OCI-LY1 (cell line): ENCODE data around the gene PVALEF.

Source experiments
- H2AFZ ChIP-seq: fragments of 200-600 bp; sonication (generic), shearing (Covaris generic); 2 replicates; pipeline ENCODE4 v1.6.0; 2014; ENCODE audit warnings: antibody characterized with exemption, mild to moderate bottlenecking, low read length
- H3F3A ChIP-seq: fragments of 200-600 bp; sonication (generic), shearing (Covaris generic); 2 replicates; pipeline ENCODE4 v1.6.0; 2014; ENCODE audit warnings: mild to moderate bottlenecking, antibody characterized with exemption, low read length, moderate library complexity; ENCODE audit not compliant: insufficient read depth
- H3K27ac ChIP-seq: fragments of 200-600 bp; sonication (generic); 2 replicates; pipeline ENCODE4 v1.5.1; 2014; ENCODE audit warnings: low read length, mixed run types, mild to moderate bottlenecking, low read depth; ENCODE audit not compliant: poor library complexity, severe bottlenecking
- H3K27me3 ChIP-seq: fragments of 200-600 bp; sonication (generic); 2 replicates; pipeline ENCODE4 v1.6.0; 2014; ENCODE audit warnings: antibody characterized with exemption, mild to moderate bottlenecking, low read length, moderate library complexity; ENCODE audit not compliant: insufficient read depth
- H3K36me3 ChIP-seq: fragments of 200-600 bp; sonication (generic); 2 replicates; pipeline ENCODE4 v1.6.1; 2014; ENCODE audit warnings: mild to moderate bottlenecking, antibody characterized with exemption, low read length, moderate library complexity, mixed read lengths; ENCODE audit not compliant: insufficient read depth
- H3K4me1 ChIP-seq: fragments of 200-600 bp; sonication (generic); 2 replicates; pipeline ENCODE4 v1.5.1; 2014; ENCODE audit warnings: mild to moderate bottlenecking, low read length, moderate library complexity; ENCODE audit not compliant: insufficient read depth, severe bottlenecking
- H3K4me2 ChIP-seq: fragments of 200-600 bp; sonication (generic), shearing (Covaris generic); 2 replicates; pipeline ENCODE4 v1.6.1; 2014; ENCODE audit warnings: low read length
- H3K4me3 ChIP-seq: fragments of 200-600 bp; sonication (generic); 2 replicates; pipeline ENCODE4 v1.5.1; 2014; ENCODE audit warnings: low read length, low read depth, mild to moderate bottlenecking, mixed read lengths; ENCODE audit not compliant: poor library complexity, severe bottlenecking
- H3K79me2 ChIP-seq: fragments of 200-600 bp; shearing (Covaris generic); 2 replicates; pipeline ENCODE4 v1.6.1; 2016; ENCODE audit warnings: mixed run types, low read length, mixed read lengths; ENCODE audit not compliant: insufficient read depth
- H3K9ac ChIP-seq: fragments of 200-600 bp; sonication (generic), shearing (Covaris generic); 2 replicates; pipeline ENCODE4 v1.6.1; 2014; ENCODE audit warnings: mild to moderate bottlenecking, low read length, mixed read lengths
- H3K9me2 ChIP-seq: fragments of 200-600 bp; sonication (generic), shearing (Covaris generic); 2 replicates; pipeline ENCODE4 v1.6.1; 2014; ENCODE audit warnings: low read depth, mild to moderate bottlenecking, low read length, mixed read lengths
- H3K9me3 ChIP-seq: fragments of 200-600 bp; shearing (Covaris generic); 2 replicates; pipeline ENCODE4 v1.6.1; 2014; ENCODE audit warnings: low read length, mixed read lengths
- H4K20me1 ChIP-seq: fragments of 200-600 bp; sonication (generic), shearing (Covaris generic); 2 replicates; pipeline ENCODE4 v1.6.0; 2016; ENCODE audit warnings: mild to moderate bottlenecking, low read length; ENCODE audit not compliant: insufficient read depth
- CTCF ChIP-seq: fragments of 200-600 bp; sonication (generic), shearing (Covaris generic); IDR thresholded peaks from 2 replicates; pipeline ENCODE4 v1.5.1; 2017; ENCODE audit warnings: mild to moderate bottlenecking, antibody characterized with exemption, low read length, moderate library complexity, mixed read lengths
- EZH2 ChIP-seq: fragments of 200-600 bp; sonication (generic), shearing (Covaris generic); IDR thresholded peaks from 2 replicates; pipeline ENCODE4 v1.8.0; 2017; ENCODE audit warnings: borderline replicate concordance, mixed run types, mild to moderate bottlenecking, antibody characterized with exemption, low read length, moderate library complexity, mixed read lengths

PVALEF gene

DNA sequence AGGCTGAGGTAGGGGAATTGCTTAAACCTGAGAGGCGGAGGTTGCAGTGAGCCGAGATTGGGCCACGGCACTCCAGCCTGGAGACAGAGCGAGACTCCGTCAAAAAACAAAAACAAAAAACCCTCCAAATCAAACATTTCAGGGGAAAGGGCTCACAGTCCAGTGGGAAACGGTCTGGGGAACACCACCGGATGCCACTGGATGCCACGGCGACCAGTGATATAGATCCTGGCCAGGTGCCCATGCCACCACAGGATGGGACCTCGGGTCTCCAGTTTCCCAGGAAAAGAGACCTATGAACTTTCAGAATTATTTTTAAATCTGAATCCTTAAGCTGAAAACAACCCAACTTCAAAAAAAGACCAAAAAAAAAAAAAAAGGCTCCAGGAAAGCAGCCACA is 45.2 kb downstream of the PVALEF start:
- no peaks in the 10 kb centered on the region for H3K27me3 ChIP-seq
- no peaks in the 10 kb centered on the region for H3K9me3 ChIP-seq
- H2AFZ ChIP-seq = no peak overlapping the region
- no peak overlapping the region for H3K27ac ChIP-seq
- H3K4me2 ChIP-seq = no peak overlapping the region
- no peak overlapping the region for H3K4me3 ChIP-seq
- H4K20me1 ChIP-seq = no peaks in the 10 kb centered on the region
- H3K79me2 ChIP-seq = no peaks in the 10 kb centered on the region
- H3K9ac ChIP-seq = no peak overlapping the region
- H3K36me3 ChIP-seq = peaks cover 16% of the 10 kb centered on the region; the same call in 1 of the 2 replicates
- no peaks in the 10 kb centered on the region for H3K4me1 ChIP-seq
- TF ChIP-seq CTCF (no peak), EZH2 (no peak)
- H3K9me2 ChIP-seq = no peaks in the 10 kb centered on the region
- H3F3A ChIP-seq = no peaks in the 10 kb centered on the region

- Histone ChIP-seq H3K4me2 (no peak overlapping the region), H3K9me2 (no peaks in the 10 kb centered on the region), H3K27me3 (no peaks in the 10 kb centered on the region), H3K27ac (no peak overlapping the region), H4K20me1 (no peaks in the 10 kb centered on the region), H3K4me3 (no peak overlapping the region), H2AFZ (no peak overlapping the region), H3K79me2 (no peaks in the 10 kb centered on the region), H3F3A (no peaks in the 10 kb centered on the region), H3K9ac (no peak overlapping the region), H3K9me3 (no peaks in the 10 kb centered on the region), H3K36me3 (peaks cover 16% of the 10 kb centered on the region; the same call in 1 of the 2 replicates), H3K4me1 (no peaks in the 10 kb centered on the region)
- TF ChIP-seq EZH2 (no peak), CTCF (no peak)
Observed at GRCh38 chr17:81210868-81211267, 45.6 kb downstream of the PVALEF start.

DNA sequence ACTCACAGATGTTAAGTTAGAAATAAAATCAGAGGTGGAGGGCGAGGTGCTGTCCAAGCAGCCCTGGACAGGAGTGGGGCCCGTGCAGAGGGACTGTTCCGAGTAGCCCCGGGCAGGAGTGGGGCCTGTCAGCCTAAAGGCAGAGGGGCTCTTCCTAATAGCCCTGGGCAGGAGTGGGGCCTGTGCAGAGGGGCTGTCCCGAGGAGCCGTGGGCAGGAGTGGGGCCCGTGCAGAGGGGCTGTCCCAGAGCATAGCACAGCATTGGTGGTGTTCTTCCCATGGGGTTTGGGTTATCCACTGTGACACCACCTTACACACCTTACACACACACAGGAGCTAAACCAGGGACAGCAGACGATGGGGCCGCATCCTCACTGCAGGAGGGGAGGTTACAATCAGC is 47.1 kb downstream of the PVALEF start:
- no peak overlapping the region for H2AFZ ChIP-seq
- no peaks in the 10 kb centered on the region for H3K27me3 ChIP-seq
- H3K9ac ChIP-seq = no peak overlapping the region
- H4K20me1 ChIP-seq = no peaks in the 10 kb centered on the region
- TF ChIP-seq EZH2 (no peak), CTCF (no peak)
- H3K4me1 ChIP-seq = no peaks in the 10 kb centered on the region
- no peaks in the 10 kb centered on the region for H3K79me2 ChIP-seq
- H3F3A ChIP-seq = no peaks in the 10 kb centered on the region
- no peaks in the 10 kb centered on the region for H3K9me3 ChIP-seq
- no peaks in the 10 kb centered on the region for H3K9me2 ChIP-seq
- H3K36me3 ChIP-seq = peaks cover 15% of the 10 kb centered on the region; the same call in 1 of the 2 replicates
- no peak overlapping the region for H3K4me2 ChIP-seq
- no peak overlapping the region for H3K4me3 ChIP-seq
- H3K27ac ChIP-seq = no peak overlapping the region
